OCI-LY3 (cell line): Measurements from ENCODE around the gene CAMTA1.
A peak's percentile ranks its signal among the peaks of the same experiment; 100 is the strongest.

Source experiments
- H2AFZ ChIP-seq: fragments of 200-600, 300-600 bp; shearing (Covaris generic); 2 replicates; pipeline ENCODE4 v1.6.0; 2014; ENCODE audit warnings: antibody characterized with exemption, low read depth, low read length
- H3K27ac ChIP-seq: fragments of 200-600, 300-600 bp; sonication (generic); 2 replicates; pipeline ENCODE4 v1.5.1; 2014; ENCODE audit warnings: mild to moderate bottlenecking, low read length, moderate library complexity, mixed read lengths
- H3K27me3 ChIP-seq: fragments of 200-600, 300-600 bp; sonication (generic); 2 replicates; pipeline ENCODE4 v1.6.1; 2014; ENCODE audit warnings: low read depth, low read length, mixed read lengths
- H3K36me3 ChIP-seq: fragments of 200-600, 300-600 bp; sonication (generic); replicated peaks from 2 replicates; pipeline ENCODE3; 2014; ENCODE audit warnings: low read depth, low read length, mixed read lengths
- H3K4me1 ChIP-seq: fragments of 300-600, 200-600 bp; sonication (generic); 2 replicates; pipeline ENCODE4 v1.6.1; 2014; ENCODE audit warnings: low read length, mixed read lengths
- H3K4me2 ChIP-seq: fragments of 200-600, 300-600 bp; sonication (generic); 2 replicates; pipeline ENCODE4 v1.6.1; 2014; ENCODE audit warnings: low read length, mixed read lengths
- H3K4me3 ChIP-seq: fragments of 300-600, 200-600 bp; sonication (generic); 2 replicates; pipeline ENCODE4 v1.5.1; 2014; ENCODE audit warnings: antibody characterized with exemption, mild to moderate bottlenecking, low read length, moderate library complexity
- H3K79me2 ChIP-seq: fragments of 300-600, 200-600 bp; shearing (Covaris generic); 2 replicates; pipeline ENCODE4 v1.6.1; 2014; ENCODE audit warnings: mild to moderate bottlenecking, low read length, mixed read lengths
- H3K9ac ChIP-seq: fragments of 300-600, 200-600 bp; shearing (Covaris generic); 2 replicates; pipeline ENCODE4 v1.6.0; 2014; ENCODE audit warnings: mild to moderate bottlenecking, low read length, moderate library complexity
- H3K9me3 ChIP-seq: fragments of 200-600, 300-600 bp; shearing (Covaris generic); 2 replicates; pipeline ENCODE4 v1.6.1; 2014; ENCODE audit warnings: low read length, mixed read lengths; ENCODE audit not compliant: insufficient read depth
- H4K20me1 ChIP-seq: fragments of 200-600, 300-600 bp; sonication (generic); 2 replicates; pipeline ENCODE4 v1.6.1; 2016; ENCODE audit warnings: low read length, mixed read lengths; ENCODE audit not compliant: insufficient read depth
- EZH2phosphoT487 ChIP-seq: fragments of 200-600 bp; shearing (Covaris generic); IDR thresholded peaks from 2 replicates; pipeline ENCODE4 v1.6.1; 2018; ENCODE audit warnings: antibody characterized with exemption, mixed run types, low read depth
- TF ChIP-seq, protein P1 (sequence below): fragments of 200-600, 300-600 bp; sonication (generic); IDR thresholded peaks from 2 replicates; pipeline ENCODE4 v1.5.1; 2014; ENCODE audit warnings: antibody characterized with exemption, low read length, low read depth

Gene CAMTA1

DNA sequence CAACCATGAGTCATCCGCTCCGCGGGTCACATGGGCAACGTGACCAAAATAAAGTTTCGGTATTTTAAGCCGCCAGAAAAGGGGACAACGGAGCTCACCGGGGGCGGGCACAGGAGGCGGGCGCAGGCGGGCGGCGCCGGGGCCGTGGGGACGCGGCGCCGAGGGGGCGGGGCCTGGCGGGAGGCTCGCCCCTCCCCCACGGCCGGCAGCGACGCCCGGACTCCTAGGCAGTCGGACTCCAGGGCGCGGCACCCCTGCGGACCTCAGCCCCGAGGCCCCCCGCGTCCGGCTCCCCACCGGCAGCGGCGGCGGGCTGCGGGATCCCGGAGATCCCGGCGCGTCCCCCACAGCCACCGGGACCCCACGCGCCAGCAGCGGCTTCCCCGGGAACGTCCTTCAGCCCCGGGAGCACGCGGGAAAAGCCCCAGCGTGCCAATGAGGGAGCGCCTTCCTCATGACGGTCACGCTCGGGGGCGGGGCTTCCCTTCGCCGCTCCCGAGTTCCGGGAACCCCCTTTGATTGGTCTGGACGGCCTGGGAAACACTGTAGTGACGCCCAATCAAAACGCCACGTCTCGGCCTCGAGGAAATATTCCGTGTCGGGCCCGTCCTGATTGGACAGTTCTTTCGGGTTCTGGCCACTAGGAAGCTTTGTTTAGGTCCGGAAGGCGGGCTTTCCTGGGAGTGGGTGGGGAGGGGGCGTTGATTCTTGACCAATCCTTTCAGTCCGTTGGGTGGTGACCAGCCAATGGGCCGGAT lies 515 bp upstream of the CAMTA1 start:
- H3K4me2 ChIP-seq, result peak overlapping the region; percentile 89
- peak overlapping the region; percentile 91 for H3K27ac ChIP-seq

DNA sequence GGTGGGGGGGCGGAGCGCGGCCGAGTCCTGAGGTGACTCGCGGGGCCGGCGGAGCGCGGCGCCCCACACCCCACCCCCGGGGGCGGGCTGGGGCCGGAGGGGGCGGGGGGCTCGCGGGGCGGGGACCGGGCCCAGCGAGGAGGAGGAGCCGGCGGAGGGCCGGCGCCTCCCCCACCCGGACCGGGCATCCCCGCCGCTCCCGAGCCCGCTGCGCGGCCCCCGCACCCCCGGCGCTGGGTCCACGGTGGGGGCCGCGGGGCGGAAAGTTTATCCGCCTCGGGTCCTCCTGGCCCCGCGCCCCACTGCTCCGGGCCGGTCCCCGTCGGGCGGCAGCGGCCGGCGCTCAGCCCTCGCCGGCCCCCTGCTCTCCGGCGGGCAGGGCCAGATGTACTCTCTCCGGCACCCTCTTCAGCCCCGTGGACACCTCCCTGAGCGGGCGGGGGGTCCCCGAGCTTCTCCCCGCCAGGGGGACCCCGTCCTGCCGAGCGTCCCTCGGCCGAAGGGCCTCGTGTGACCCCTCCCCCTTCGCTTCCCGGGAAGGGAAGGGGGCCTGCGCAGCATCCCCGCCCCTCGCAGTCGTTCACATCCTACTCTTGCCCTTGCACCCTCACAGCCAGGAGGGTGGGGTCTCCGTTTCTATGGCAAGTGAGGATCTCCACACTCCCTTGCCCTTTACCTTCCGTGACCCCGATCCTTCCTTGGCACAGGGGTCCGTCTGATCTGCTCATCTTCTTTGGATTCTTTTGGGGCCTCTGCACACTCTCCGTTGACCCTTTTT lies 663 bp downstream of the CAMTA1 start:
- Histone ChIP-seq H3K4me1 (peaks cover 15% of the 10 kb centered on the region), H3K9ac (peak overlapping the region; percentile 77), H3K27ac (no peak overlapping the region), H4K20me1 (peaks cover 33% of the 10 kb centered on the region), H3K4me3 (peak overlapping the region; percentile 82), H3K79me2 (peaks cover 65% of the 10 kb centered on the region), H3K36me3 (peaks cover 3% of the 10 kb centered on the region), H3K27me3 (no peaks in the 10 kb centered on the region), H3K4me2 (peak overlapping the region; percentile 89), H2AFZ (no peak overlapping the region), H3K9me3 (no peaks in the 10 kb centered on the region)
- no peak for TF ChIP-seq EZH2phosphoT487
- TF ChIP-seq, protein P1, sequence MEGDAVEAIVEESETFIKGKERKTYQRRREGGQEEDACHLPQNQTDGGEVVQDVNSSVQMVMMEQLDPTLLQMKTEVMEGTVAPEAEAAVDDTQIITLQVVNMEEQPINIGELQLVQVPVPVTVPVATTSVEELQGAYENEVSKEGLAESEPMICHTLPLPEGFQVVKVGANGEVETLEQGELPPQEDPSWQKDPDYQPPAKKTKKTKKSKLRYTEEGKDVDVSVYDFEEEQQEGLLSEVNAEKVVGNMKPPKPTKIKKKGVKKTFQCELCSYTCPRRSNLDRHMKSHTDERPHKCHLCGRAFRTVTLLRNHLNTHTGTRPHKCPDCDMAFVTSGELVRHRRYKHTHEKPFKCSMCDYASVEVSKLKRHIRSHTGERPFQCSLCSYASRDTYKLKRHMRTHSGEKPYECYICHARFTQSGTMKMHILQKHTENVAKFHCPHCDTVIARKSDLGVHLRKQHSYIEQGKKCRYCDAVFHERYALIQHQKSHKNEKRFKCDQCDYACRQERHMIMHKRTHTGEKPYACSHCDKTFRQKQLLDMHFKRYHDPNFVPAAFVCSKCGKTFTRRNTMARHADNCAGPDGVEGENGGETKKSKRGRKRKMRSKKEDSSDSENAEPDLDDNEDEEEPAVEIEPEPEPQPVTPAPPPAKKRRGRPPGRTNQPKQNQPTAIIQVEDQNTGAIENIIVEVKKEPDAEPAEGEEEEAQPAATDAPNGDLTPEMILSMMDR, result peak; percentile 14

More for the DNA sequence above, 515 bp upstream of the CAMTA1 start:
- no peaks in the 10 kb centered on the region for H3K9me3 ChIP-seq
- H3K4me1 ChIP-seq, result peaks cover 15% of the 10 kb centered on the region
- no peak overlapping the region for H2AFZ ChIP-seq
- no peaks in the 10 kb centered on the region for H3K27me3 ChIP-seq
- peaks cover 33% of the 10 kb centered on the region for H4K20me1 ChIP-seq
- H3K9ac ChIP-seq, result peak overlapping the region; percentile 95
- TF ChIP-seq, protein P1, result no peak
- no peak for TF ChIP-seq EZH2phosphoT487
- peak overlapping the region; percentile 95 for H3K4me3 ChIP-seq
- peaks cover 53% of the 10 kb centered on the region for H3K79me2 ChIP-seq
- H3K36me3 ChIP-seq, result peaks cover 3% of the 10 kb centered on the region

DNA sequence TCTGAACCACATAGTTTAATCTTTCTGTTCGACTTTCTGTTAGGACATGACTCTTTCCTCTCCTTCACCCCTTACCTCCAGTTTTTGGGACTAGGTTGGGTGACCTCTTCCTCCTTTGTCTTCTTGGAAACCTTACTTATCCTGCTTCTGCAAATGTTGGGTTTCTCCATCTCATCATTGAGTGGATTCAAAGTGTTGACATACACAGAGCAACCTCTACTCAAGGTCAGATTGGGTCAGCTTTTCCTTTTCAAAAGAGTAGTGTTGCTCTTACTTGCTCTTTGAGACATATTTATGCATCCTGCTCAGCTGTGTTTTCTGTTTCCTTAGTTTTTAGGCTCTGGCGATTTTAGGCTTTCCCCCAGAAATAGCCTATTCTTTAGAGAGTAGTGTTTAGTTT lies 3.7 kb downstream of the CAMTA1 start:
- H4K20me1 ChIP-seq, result peaks cover 52% of the 10 kb centered on the region

More for the DNA sequence above, 3.7 kb downstream of the CAMTA1 start:
- peaks cover 3% of the 10 kb centered on the region for H3K36me3 ChIP-seq
- H3K4me3 ChIP-seq, result no peak overlapping the region
- no peaks in the 10 kb centered on the region for H3K9me3 ChIP-seq
- H3K27me3 ChIP-seq, result no peaks in the 10 kb centered on the region
- TF ChIP-seq, protein P1, result no peak
- TF ChIP-seq EZH2phosphoT487, result no peak
- H3K4me2 ChIP-seq, result no peak overlapping the region
- H3K79me2 ChIP-seq, result peaks cover 78% of the 10 kb centered on the region
- H2AFZ ChIP-seq, result no peak overlapping the region
- no peak overlapping the region for H3K9ac ChIP-seq
- H3K4me1 ChIP-seq, result peaks cover 9% of the 10 kb centered on the region
- H3K27ac ChIP-seq, result no peak overlapping the region
